ENCODE results near the gene ACVR1B. TPM values are rescaled to one million over a fixed set of nuclear protein-coding genes. Genes with fewer than 3 reads are reported as not detected.

Gene ACVR1B
- total RNA-seq, 1 donor from 2014 or later = 23.6 TPM

- Histone ChIP-seq H3K27ac (peak overlapping the region; percentile 20), H3K36me3 (peaks cover 0 to 17% of the 10 kb centered on the region in 2 donors), H3K4me3 (no peak overlapping the region), H3K4me1 (peaks cover 62% of the 10 kb centered on the region), H3K27me3 (no peaks in the 10 kb centered on the region), H3K9me3 (no peaks in the 10 kb centered on the region)
- intact Hi-C loops (cut with DNase I) = no loop called here
- TF ChIP-seq, protein P1, sequence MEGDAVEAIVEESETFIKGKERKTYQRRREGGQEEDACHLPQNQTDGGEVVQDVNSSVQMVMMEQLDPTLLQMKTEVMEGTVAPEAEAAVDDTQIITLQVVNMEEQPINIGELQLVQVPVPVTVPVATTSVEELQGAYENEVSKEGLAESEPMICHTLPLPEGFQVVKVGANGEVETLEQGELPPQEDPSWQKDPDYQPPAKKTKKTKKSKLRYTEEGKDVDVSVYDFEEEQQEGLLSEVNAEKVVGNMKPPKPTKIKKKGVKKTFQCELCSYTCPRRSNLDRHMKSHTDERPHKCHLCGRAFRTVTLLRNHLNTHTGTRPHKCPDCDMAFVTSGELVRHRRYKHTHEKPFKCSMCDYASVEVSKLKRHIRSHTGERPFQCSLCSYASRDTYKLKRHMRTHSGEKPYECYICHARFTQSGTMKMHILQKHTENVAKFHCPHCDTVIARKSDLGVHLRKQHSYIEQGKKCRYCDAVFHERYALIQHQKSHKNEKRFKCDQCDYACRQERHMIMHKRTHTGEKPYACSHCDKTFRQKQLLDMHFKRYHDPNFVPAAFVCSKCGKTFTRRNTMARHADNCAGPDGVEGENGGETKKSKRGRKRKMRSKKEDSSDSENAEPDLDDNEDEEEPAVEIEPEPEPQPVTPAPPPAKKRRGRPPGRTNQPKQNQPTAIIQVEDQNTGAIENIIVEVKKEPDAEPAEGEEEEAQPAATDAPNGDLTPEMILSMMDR (IDR thresholded peaks at IDR 0.05) = no peak
- no peak for TF ChIP-seq POLR2A (IDR thresholded peaks at IDR 0.05)
- no peak for TF ChIP-seq POLR2AphosphoS5 (IDR thresholded peaks at IDR 0.05; ENCODE audit: insufficient read depth in 1 of 2, low read depth in 1 of 2)
- DNase-seq (ENCODE audit: extremely low spot score in 2 of 2) = peak in 1 of 2 donors; percentile 86
Observed at GRCh38 chr12:51913071-51914033, 38.1 kb upstream of the ACVR1B start.

DNA sequence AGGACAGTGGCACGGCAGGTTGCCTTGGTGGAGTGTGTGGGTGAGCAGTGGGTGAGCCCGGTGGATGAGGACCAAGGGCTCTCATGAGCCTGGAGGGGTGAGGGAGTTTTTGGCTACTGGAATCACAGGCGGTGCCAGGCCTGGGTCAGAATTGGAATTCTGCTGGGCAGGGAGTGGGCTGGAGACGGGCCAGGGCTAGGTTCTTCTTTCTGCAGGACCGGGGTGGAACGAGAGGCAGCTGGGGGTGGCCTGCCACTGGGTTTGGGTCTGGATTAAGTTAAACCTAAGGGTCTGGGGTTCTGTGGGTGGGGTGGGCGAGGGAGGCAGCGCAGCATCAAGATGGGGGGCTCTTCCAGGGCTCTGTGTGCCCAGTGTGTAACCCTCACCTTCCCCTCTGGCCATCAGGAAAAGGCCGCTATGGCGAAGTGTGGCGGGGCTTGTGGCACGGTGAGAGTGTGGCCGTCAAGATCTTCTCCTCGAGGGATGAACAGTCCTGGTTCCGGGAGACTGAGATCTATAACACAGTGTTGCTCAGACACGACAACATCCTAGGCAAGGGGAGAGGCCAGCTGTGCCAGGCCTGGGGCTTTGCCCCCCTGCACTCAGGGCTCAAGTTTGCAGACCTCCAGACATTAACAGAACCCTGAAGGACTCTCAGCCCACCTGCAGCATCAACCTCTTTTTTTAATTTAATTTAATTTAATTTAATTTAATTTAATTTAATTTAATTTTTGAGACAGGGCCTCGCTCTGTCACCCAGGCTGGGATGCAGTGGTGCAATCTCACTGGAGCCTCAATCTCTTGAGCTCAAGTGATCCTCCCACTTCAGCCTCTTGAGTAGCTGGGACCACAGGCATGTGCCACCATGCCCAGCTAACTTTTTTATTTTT lies 37.2 kb upstream of the ACVR1B start:
- no peak for DNase-seq (ENCODE audit: extremely low spot score in 2 of 2)
- intact Hi-C loops (cut with DNase I) = no loop called here
- peaks cover 0 to 17% of the 10 kb centered on the region in 2 donors for H3K36me3 ChIP-seq
- H3K4me1 ChIP-seq = peaks cover 56% of the 10 kb centered on the region
- H3K27me3 ChIP-seq = no peaks in the 10 kb centered on the region
- H3K4me3 ChIP-seq = no peak overlapping the region
- no peaks in the 10 kb centered on the region for H3K9me3 ChIP-seq
- no peak overlapping the region for H3K27ac ChIP-seq
- TF ChIP-seq POLR2A (IDR thresholded peaks at IDR 0.05) (no peak), POLR2AphosphoS5 (IDR thresholded peaks at IDR 0.05; ENCODE audit: insufficient read depth in 1 of 2, low read depth in 1 of 2) (no peak)
- TF ChIP-seq, protein P1 (IDR thresholded peaks at IDR 0.05) = no peak

GRCh38 chr12:51915003-51915625 lies 36.4 kb upstream of the ACVR1B start:
- TF ChIP-seq POLR2A (IDR thresholded peaks at IDR 0.05) (no peak), POLR2AphosphoS5 (IDR thresholded peaks at IDR 0.05; ENCODE audit: insufficient read depth in 1 of 2, low read depth in 1 of 2) (no peak)
- TF ChIP-seq, protein P1 (IDR thresholded peaks at IDR 0.05) = no peak
- Histone ChIP-seq H3K4me3 (no peak overlapping the region), H3K9me3 (no peaks in the 10 kb centered on the region), H3K27me3 (no peaks in the 10 kb centered on the region), H3K4me1 (peaks cover 48% of the 10 kb centered on the region), H3K36me3 (peaks cover 0 to 17% of the 10 kb centered on the region in 2 donors), H3K27ac (no peak overlapping the region)
- no peak for DNase-seq (ENCODE audit: extremely low spot score in 2 of 2)
- intact Hi-C loops (cut with DNase I) = no loop called here

DNA sequence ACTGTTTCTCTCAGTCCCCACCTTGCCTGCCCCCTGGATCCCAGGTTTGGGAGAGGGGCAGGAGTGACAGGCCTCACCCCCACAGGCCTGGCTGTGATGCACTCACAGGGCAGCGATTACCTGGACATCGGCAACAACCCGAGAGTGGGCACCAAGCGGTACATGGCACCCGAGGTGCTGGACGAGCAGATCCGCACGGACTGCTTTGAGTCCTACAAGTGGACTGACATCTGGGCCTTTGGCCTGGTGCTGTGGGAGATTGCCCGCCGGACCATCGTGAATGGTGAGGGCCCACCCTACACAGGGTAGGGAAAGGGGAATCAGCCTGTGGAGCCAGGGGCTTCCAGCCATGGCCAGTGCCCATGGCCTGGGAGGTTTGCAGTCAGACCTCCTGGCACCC lies 35.5 kb upstream of the ACVR1B start:
- Histone ChIP-seq H3K4me3 (no peak overlapping the region), H3K4me1 (peaks cover 39% of the 10 kb centered on the region), H3K9me3 (no peaks in the 10 kb centered on the region), H3K27ac (no peak overlapping the region), H3K36me3 (peaks cover 0 to 17% of the 10 kb centered on the region in 2 donors), H3K27me3 (no peaks in the 10 kb centered on the region)
- TF ChIP-seq, protein P1 (IDR thresholded peaks at IDR 0.05) = no peak
- no peak for TF ChIP-seq POLR2A (IDR thresholded peaks at IDR 0.05)
- no peak for TF ChIP-seq POLR2AphosphoS5 (IDR thresholded peaks at IDR 0.05; ENCODE audit: insufficient read depth in 1 of 2, low read depth in 1 of 2)
- intact Hi-C loops (cut with DNase I) = no loop called here
- DNase-seq (ENCODE audit: extremely low spot score in 2 of 2) = no peak

All from vagina (tissue), 2 donors.